Thyroid gland (tissue), 4 donors: Measurements from ENCODE around the gene KCNH4. TPM values are rescaled to one million over a fixed set of nuclear protein-coding genes. Genes with fewer than 3 reads are reported as not detected.

Experiments used
- DNase-seq, 2 donors: peaks; one replicate each; pipeline ENCODE4 v3.0.0-alpha.2; 2019
- H3K27ac ChIP-seq, 3 donors: fragments of 200-600 bp; sonication (generic); 1 replicate in 2 of 3; 2 replicates in 1 of 3; pipeline ENCODE4 v1.5.1; 2016 to 2019; ENCODE audit warnings: mild to moderate bottlenecking in 1 of 3, moderate library complexity in 1 of 3
- H3K27me3 ChIP-seq: fragments of 200-600 bp; sonication (generic); one replicate; pipeline ENCODE4 v1.5.1; 2019
- H3K36me3 ChIP-seq, 2 donors: fragments of 200-600 bp; sonication (generic); one replicate each; pipeline ENCODE4 v1.5.1; 2016 to 2019
- H3K4me1 ChIP-seq, 2 donors: fragments of 200-600 bp; sonication (generic); one replicate each; pipeline ENCODE4 v1.5.1; 2017 to 2019
- H3K4me3 ChIP-seq, 3 donors: fragments of 200-600 bp; sonication (generic); replicated peaks in 1 of 3; 1 replicate in 2 of 3; 2 replicates in 1 of 3; pipeline ENCODE4 v1.5.1; 2016; ENCODE audit warnings: mild to moderate bottlenecking in 1 of 3
- H3K9me3 ChIP-seq: fragments of 200-600 bp; sonication (generic); one replicate; pipeline ENCODE4 v1.5.1; 2017
- CTCF ChIP-seq, 6 experiments: fragments of 200-600 bp in 3 of 6; fragments of 450-650 bp in 3 of 6; sonication (generic) in 3 of 6; IDR thresholded peaks; one replicate each; pipeline ENCODE4 v1.5.1; 2016 to 2019; ENCODE audit warnings: antibody characterized with exemption in 6 of 6, mild to moderate bottlenecking in 2 of 6, inconsistent platforms in 1 of 6, moderate library complexity in 1 of 6
- POLR2A ChIP-seq, 2 donors: fragments of 450-650 bp; IDR thresholded peaks; one replicate each; pipeline ENCODE4 v1.6.1; 2017; ENCODE audit warnings: antibody characterized with exemption in 2 of 2, mild to moderate bottlenecking in 2 of 2, moderate library complexity in 1 of 2
- WGBS, 2 donors: methylation state at CpG; one replicate each; pipeline ENCODE4 v1.1.5; 2017; 5-methylcytosine and 5-hydroxymethylcytosine counted together
- intact Hi-C: fragments of 100-400 bp; cut with DNase I; formaldehyde crosslinking; loops from one replicate; pipeline ENCODE4 v1.15.1; 2023
- total RNA-seq, 4 donors: library from RNA; depleted of rRNA; stranded (reverse); fragments of >200 nt; gene quantifications; one replicate each; pipeline ENCODE4 v1.2.3, GENCODE V29; 2016

The KCNH4 gene
- total RNA-seq, 4 donors from 2014 or later = not detected

GRCh38 chr17:42201458-42201772 lies 20.5 kb upstream of the KCNH4 start:
- H3K27me3 ChIP-seq = no peaks in the 10 kb centered on the region
- no peak for DNase-seq
- TF ChIP-seq POLR2A (IDR thresholded peaks at IDR 0.05) (no peak), CTCF (IDR thresholded peaks at IDR 0.05) (no peak)
- H3K27ac ChIP-seq = peak overlapping the region in 1 of 3 donors; percentile 3
- intact Hi-C loops = loop anchor here (10.0 kb wide), 1 partner anchor 47 kb away; the partner anchor contains the start of gene RAB5C
- H3K36me3 ChIP-seq = peaks cover 0 to 5% of the 10 kb centered on the region in 2 donors
- H3K4me3 ChIP-seq = no peak overlapping the region
- H3K9me3 ChIP-seq = no peaks in the 10 kb centered on the region
- H3K4me1 ChIP-seq = peaks cover 14 to 23% of the 10 kb centered on the region in 2 donors
- WGBS, 2 donors = 94% methylated on average over 10 of the region's 10 CpGs

GRCh38 chr17:42200706-42201457 lies 19.9 kb upstream of the KCNH4 start:
- peaks cover 0 to 5% of the 10 kb centered on the region in 2 donors for H3K36me3 ChIP-seq
- H3K9me3 ChIP-seq = no peaks in the 10 kb centered on the region
- H3K27me3 ChIP-seq = no peaks in the 10 kb centered on the region
- peaks cover 14 to 23% of the 10 kb centered on the region in 2 donors for H3K4me1 ChIP-seq
- H3K27ac ChIP-seq = peak overlapping the region in 1 of 3 donors; percentile 3
- 71 to 76% methylated on average over 14 of the region's 14 CpGs for WGBS, 2 donors
- intact Hi-C loops = loop anchor here (10.0 kb wide), 1 partner anchor 46 kb away; the partner anchor contains the start of gene RAB5C
- DNase-seq = peak in 1 of 2 donors; percentile 33
- H3K4me3 ChIP-seq = no peak overlapping the region
- no peak for TF ChIP-seq POLR2A (IDR thresholded peaks at IDR 0.05)

GRCh38 chr17:42199416-42200011 lies 18.6 kb upstream of the KCNH4 start:
- DNase-seq = no peak
- Histone ChIP-seq H3K27ac (no peak overlapping the region), H3K36me3 (peaks cover 0 to 5% of the 10 kb centered on the region in 2 donors), H3K4me1 (peaks cover 18 to 25% of the 10 kb centered on the region in 2 donors), H3K9me3 (no peaks in the 10 kb centered on the region), H3K4me3 (no peak overlapping the region), H3K27me3 (no peaks in the 10 kb centered on the region)
- intact Hi-C loops = loop anchor here (10.0 kb wide), 1 partner anchor 45 kb away; the partner anchor contains the start of gene RAB5C
- no peak for TF ChIP-seq POLR2A (IDR thresholded peaks at IDR 0.05)
- no peak for TF ChIP-seq CTCF (IDR thresholded peaks at IDR 0.05)
- WGBS, 2 donors = 85 to 86% methylated on average over 11 of the region's 12 CpGs

- no peaks in the 10 kb centered on the region for H3K27me3 ChIP-seq
- H3K9me3 ChIP-seq = no peaks in the 10 kb centered on the region
- 83 to 91% methylated on average over 4 of the region's 4 CpGs for WGBS, 2 donors
- H3K36me3 ChIP-seq = peaks cover 0 to 5% of the 10 kb centered on the region in 2 donors
- intact Hi-C loops = no loop called here
- no peak overlapping the region for H3K4me3 ChIP-seq
- no peak overlapping the region for H3K27ac ChIP-seq
- DNase-seq = no peak
- peaks cover 17 to 24% of the 10 kb centered on the region in 2 donors for H3K4me1 ChIP-seq
- TF ChIP-seq POLR2A (IDR thresholded peaks at IDR 0.05) (no peak), CTCF (IDR thresholded peaks at IDR 0.05) (no peak)
Measured at GRCh38 chr17:42198897-42199296, 18.0 kb upstream of the KCNH4 start.

GRCh38 chr17:42197564-42198156 lies 16.7 kb upstream of the KCNH4 start:
- intact Hi-C loops = no loop called here
- no peak for TF ChIP-seq CTCF (IDR thresholded peaks at IDR 0.05)
- no peak for TF ChIP-seq POLR2A (IDR thresholded peaks at IDR 0.05)
- no peak overlapping the region for H3K27ac ChIP-seq
- no peaks in the 10 kb centered on the region for H3K27me3 ChIP-seq
- no peak for DNase-seq
- H3K4me3 ChIP-seq = no peak overlapping the region
- WGBS, 2 donors = 93 to 95% methylated on average over 8 of the region's 8 CpGs
- H3K9me3 ChIP-seq = no peaks in the 10 kb centered on the region
- peaks cover 17 to 24% of the 10 kb centered on the region in 2 donors for H3K4me1 ChIP-seq
- peaks cover 0 to 5% of the 10 kb centered on the region in 2 donors for H3K36me3 ChIP-seq
